Central memory CD8-positive, alpha-beta T cell (primary cell): ENCODE results near the gene CALML6.
A peak's percentile ranks its signal among the peaks of the same experiment; 100 is the strongest.
"Not testable (repeated sequence)": the region's sequence is repeated elsewhere in the genome, so short reads cannot be mapped to it uniquely, and the experiment has no call there.

Experiments
- ATAC-seq: fragments of 150-1000 bp; cut with Tn5 transposase; replicated peaks from 2 replicates; pipeline ENCODE4 v1.10.0; 2022; ENCODE audit warnings: mild to moderate bottlenecking, moderate FRiP score, moderate number of reproducible peaks; ENCODE audit not compliant: poor library complexity, severe bottlenecking; ENCODE audit errors: extremely low read depth
- DNase-seq, 2 donors: peaks; one replicate each; pipeline ENCODE4 v3.0.0; 2021; ENCODE audit warnings: low spot score in 2 of 2
- H3K27ac Mint-ChIP-seq: one replicate; pipeline ENCODE4 v1.8.0; 2022; ENCODE audit warnings: low read depth, mild to moderate bottlenecking, moderate library complexity, mixed read lengths
- H3K27me3 Mint-ChIP-seq: one replicate; pipeline ENCODE4 v1.8.0; 2022; ENCODE audit warnings: mixed read lengths
- H3K36me3 Mint-ChIP-seq: one replicate; pipeline ENCODE4 v1.8.0; 2022; ENCODE audit warnings: mild to moderate bottlenecking, moderate library complexity, mixed read lengths; ENCODE audit not compliant: insufficient read depth
- H3K4me1 Mint-ChIP-seq: one replicate; pipeline ENCODE4 v1.8.0; 2022; ENCODE audit warnings: mixed read lengths
- H3K4me3 Mint-ChIP-seq: one replicate; pipeline ENCODE4 v1.8.0; 2022; ENCODE audit warnings: mild to moderate bottlenecking, moderate library complexity, mixed read lengths
- H3K9me3 Mint-ChIP-seq: one replicate; pipeline ENCODE4 v1.8.0; 2022; ENCODE audit warnings: mixed read lengths

Gene CALML6

DNA sequence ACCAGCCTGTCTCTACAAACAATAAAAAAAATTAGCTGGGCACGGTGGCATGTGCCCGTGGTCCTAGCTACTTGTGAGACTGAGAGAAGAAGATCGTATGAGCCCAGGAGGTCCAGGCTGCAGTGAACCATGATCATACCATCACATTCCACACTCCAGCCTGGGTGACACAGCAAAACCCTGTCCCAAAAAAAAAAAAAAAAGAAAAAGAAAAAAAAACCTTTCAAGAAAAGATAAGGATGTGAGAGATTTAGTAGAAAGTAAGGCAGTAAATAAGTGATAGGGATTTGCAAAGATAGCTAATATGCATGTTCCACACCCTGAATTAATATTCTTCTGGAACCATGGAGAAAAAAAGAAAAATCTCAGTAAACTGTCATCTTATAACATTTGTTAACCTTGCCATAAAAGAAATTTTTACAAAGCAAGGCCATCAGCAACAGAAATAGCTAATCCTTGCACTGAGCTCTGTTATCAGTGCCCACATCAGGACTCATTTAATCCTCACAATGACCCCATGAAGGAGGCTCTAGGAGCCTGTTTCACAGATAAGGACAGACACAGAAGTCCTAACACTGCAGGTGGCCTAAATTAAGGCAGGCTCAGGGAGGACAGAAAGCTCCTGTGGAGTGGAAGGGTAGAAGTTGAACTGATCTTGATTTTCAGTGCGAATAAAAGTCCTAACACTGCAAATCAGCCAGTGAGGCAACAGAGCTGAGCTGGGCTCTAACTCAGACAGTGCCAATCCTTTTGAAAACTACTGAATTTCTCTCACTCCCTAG lies 31.8 kb upstream of the CALML6 start:
- Mint-ChIP-seq H3K36me3 (peaks cover 34% of the 10 kb centered on the region), H3K27ac (peak overlapping the region; percentile 68), H3K4me3 (peak overlapping the region; percentile 43), H3K4me1 (peaks cover 64% of the 10 kb centered on the region), H3K27me3 (no peaks in the 10 kb centered on the region), H3K9me3 (no peaks in the 10 kb centered on the region)
- DNase-seq (no peak), ATAC-seq (no peak)

DNA sequence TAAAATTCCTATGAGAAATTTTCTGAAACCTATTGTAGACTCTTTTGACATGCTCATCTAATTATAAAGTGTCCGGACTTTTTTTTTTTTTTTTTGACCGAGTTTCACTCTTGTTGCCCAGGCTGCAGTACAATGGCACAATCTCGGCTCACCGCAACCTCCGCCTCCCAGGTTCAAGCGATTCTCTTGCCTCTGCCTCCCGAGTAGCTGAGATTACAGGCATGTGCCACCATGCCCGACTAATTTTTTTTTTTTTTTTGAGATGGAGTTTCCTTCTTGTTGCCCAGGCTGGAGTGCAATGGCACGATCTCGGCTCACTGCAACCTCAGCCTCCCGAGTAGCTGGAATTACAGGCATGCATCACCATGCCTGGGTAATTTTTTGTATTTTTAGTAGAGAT lies 31.2 kb upstream of the CALML6 start:
- H3K36me3 Mint-ChIP-seq = peaks cover 34% of the 10 kb centered on the region
- DNase-seq, H3K27me3 Mint-ChIP-seq, H3K27ac Mint-ChIP-seq, ATAC-seq, H3K9me3 Mint-ChIP-seq: not testable (repeated sequence)
- peak overlapping the region; percentile 43 for H3K4me3 Mint-ChIP-seq
- peaks cover 64% of the 10 kb centered on the region for H3K4me1 Mint-ChIP-seq

DNA sequence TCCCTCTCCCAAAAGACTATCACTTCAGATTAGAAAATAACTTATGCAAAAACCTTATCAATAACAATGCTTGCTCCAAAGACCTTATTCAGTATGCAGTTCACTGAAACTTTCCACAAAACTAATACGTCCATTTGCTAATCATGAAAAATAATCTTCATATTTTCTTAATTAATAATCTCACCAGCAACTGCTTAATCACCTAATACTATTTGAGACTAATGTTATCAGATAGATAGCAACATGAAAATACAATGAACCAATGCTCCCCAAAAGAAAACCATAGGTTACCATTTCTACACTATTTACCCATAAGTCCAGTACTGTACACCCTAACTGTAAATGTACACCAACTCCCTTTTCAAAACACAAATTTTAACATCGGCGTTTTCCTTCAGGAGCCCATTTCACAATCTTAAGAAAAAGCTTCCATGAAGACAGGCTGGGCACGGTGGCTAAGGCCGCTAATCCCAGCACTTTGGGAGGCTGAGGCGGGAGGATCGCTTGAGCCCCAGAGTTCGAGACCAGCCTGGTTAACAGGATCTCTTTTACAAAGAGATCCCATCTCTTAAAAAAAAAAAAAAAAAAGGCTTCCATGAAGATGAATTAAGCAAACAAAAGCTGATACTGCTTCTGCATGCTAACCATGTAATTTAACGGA lies 25.8 kb upstream of the CALML6 start:
- ATAC-seq (no peak), DNase-seq (no peak)
- Mint-ChIP-seq H3K36me3 (peaks cover 26% of the 10 kb centered on the region), H3K4me1 (peaks cover 51% of the 10 kb centered on the region), H3K27ac (peak overlapping the region; percentile 78), H3K27me3 (no peaks in the 10 kb centered on the region), H3K4me3 (peak overlapping the region; percentile 60), H3K9me3 (no peaks in the 10 kb centered on the region)

DNA sequence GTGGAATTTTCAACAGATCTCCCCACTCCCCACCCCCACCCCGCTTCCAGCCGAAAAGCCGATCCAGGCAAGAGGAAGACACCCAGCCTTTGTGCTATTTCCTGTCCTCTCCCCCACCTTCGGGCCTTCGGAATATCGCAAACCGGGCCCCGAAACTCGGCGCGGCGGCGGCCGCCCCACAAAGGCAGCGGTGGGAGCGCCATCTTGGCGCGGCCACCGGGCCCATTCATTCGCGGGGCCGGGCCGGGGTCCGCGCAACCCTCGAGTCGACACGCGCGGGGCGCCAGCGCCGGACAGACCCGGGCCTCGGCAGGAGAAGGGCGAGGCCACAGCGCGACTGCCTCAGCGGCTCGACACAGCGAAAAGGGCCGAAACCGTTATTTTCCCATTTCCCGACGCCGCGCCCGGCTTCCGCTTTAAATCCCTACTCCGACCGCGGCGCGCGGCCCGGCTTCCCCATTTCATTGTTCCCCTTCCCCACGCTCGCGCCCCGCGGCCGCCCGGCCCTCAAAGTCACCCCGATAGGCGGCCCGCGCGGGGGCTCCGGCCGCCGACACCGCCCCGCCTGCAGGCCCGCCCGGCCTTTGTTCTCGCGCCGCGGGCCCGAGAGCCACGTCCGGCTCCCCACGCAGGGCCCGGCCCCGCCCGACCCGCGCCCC lies 25.1 kb upstream of the CALML6 start:
- Mint-ChIP-seq H3K36me3 (peaks cover 22% of the 10 kb centered on the region), H3K27me3 (peaks cover 5% of the 10 kb centered on the region), H3K4me1 (peaks cover 57% of the 10 kb centered on the region), H3K27ac (peak overlapping the region; percentile 78), H3K9me3 (no peaks in the 10 kb centered on the region), H3K4me3 (peak overlapping the region; percentile 60)
- DNase-seq (peak in 1 of 2 donors; percentile 30), ATAC-seq (peak; percentile 21)

DNA sequence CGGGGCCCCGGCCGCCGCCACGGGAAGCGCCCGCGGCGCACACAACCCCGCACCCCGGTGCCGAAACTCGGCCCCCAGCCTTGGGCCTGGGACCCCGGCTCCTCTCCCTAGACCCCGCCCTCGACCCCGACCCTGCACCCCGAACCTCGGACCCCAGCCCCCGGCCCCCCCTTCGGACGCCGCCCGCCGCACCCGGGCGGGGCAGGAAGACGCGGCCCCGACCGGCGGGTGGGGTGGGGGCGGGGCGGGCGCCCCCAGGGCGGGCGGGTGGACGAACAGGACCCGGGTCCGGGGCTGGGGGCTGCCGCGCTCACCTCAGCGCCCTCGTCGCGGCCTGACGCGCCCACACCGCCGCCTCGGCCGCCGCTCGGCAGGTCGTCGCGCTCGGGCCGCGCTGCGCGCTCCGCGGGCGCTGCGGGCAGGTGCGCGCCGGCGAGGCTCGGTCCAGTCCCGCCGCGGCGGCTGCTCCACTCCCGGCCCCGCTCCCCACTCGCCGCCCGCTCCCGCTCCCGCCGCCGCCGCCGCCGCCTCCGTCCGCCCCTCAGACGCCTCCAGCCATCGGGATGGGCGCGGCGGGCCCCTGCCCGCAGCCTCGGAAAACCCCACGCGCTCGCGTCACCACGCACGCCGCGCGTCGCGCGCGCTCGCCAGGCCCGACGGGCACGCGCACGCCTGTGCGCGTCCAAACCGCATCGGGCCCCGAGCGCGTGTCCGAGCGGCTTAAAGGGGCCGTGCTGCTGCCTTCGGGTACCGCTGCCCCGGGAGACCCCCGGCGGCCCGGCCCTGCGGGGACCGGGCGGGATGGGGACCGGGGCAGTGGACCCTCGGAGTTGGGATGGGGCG lies 24.3 kb upstream of the CALML6 start, which contains the start of gene GNB1:
Gene GNB1, minus strand, starts transcription at position 582 of the 843 bp plus-strand sequence. CDS start 65,634 bp downstream, outside the sequence.
- peaks cover 62% of the 10 kb centered on the region for H3K4me1 Mint-ChIP-seq
- peak within 1 kb of the TSS; percentile 98 for H3K4me3 Mint-ChIP-seq
- H3K27ac Mint-ChIP-seq = peak within 1 kb of the TSS; percentile 98
- H3K27me3 Mint-ChIP-seq = peaks cover 12% of the 10 kb centered on the region
- no peaks in the 10 kb centered on the region for H3K9me3 Mint-ChIP-seq
- peaks cover 18% of the 10 kb centered on the region for H3K36me3 Mint-ChIP-seq
- DNase-seq = peak; percentile 77 to 87
- peak; percentile 73 for ATAC-seq

DNA sequence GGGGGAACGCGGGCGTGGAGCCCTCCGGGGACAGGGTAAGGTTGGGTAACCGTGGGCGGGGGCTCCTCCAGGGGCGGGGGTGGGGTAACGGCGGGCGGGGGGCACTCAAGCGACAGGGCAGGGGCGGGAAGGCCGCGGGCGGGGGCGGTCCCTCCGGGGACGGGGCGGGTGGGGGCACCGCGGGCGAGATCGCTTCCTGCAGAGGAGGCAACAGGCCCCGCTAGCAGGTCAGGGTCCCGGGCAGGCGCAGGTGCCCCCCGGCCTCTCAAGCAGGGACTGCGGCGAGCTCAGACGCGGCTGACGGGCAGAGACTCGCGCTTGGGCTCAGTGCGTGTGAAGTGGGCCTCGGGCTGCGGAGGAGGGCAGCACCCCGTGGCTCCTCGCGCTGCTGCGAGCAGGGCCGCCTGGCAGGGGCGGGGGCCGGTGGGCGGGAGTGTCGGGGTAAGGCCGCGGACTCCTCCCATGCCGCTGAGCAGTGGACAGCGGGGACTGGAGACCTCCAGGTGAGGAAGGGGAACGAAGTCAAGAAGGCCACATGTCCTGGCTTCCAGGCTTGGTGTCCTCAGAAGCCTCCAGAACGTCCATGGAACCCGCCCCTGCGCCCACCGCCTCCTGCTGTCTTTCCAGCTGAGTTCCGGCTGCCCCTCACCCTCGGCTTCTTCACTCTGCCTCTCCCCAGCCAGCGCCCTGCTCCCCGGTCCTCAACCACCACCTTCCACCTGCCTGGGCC lies 23.5 kb upstream of the CALML6 start:
- peaks cover 14% of the 10 kb centered on the region for H3K27me3 Mint-ChIP-seq
- ATAC-seq = peak; percentile 50
- DNase-seq = no peak
- H3K9me3 Mint-ChIP-seq = no peaks in the 10 kb centered on the region
- H3K4me3 Mint-ChIP-seq = peak overlapping the region; percentile 98
- peak overlapping the region; percentile 98 for H3K27ac Mint-ChIP-seq
- peaks cover 60% of the 10 kb centered on the region for H3K4me1 Mint-ChIP-seq
- peaks cover 16% of the 10 kb centered on the region for H3K36me3 Mint-ChIP-seq

DNA sequence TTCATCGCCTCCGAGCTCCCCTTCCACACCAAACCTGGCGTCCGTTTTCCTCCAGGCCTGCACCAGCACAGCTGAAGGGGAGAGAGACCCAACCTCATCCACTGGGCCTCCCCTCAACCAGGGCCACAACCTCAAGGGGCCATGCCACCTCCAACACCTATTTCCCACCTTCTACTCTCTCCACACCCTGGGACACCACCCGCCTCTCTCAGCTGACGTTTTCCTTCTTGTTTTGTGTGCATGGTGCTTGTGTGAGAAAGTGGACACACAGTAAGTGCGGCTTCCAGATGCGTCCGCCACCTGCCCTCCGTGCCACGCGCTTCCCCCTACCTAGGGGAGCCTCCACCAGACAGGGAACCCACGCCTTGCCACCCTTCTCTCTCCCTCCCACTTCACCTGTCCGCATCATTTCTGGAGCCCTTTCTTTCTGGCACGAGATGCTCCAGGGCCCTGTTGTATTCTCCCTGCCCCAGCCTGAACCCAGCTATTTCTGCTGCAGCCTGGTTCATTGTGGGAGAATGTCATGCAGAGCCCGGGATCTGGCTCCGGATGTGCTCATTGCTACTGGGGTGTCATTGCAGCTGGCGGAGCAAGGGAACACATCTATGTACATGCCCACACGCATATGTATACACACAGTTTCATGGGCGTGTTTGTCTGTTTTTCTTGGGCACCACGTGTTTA lies 22.8 kb upstream of the CALML6 start:
- no peak for ATAC-seq
- peak overlapping the region; percentile 98 for H3K4me3 Mint-ChIP-seq
- peak overlapping the region; percentile 98 for H3K27ac Mint-ChIP-seq
- peaks cover 53% of the 10 kb centered on the region for H3K4me1 Mint-ChIP-seq
- no peaks in the 10 kb centered on the region for H3K9me3 Mint-ChIP-seq
- H3K36me3 Mint-ChIP-seq = peaks cover 16% of the 10 kb centered on the region
- no peak for DNase-seq
- peaks cover 14% of the 10 kb centered on the region for H3K27me3 Mint-ChIP-seq

DNA sequence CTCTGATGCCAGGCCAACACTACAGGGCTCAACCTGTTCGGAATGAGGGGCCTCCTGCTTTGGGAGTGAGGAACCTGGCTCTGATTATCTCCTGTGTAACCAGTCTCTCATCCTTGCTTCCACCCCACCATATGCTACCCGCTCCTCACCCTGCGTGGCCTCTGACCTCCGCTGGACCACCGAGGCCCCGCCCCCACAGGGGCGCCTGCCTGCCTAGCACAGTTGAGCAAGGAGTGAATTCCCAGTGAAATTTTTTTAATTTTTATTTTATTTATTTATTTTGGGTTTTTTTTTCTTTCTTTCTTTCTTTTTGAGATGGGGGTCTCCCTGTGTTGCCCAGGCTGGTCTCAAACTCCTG lies 22.3 kb upstream of the CALML6 start:
- DNase-seq (no peak), ATAC-seq (no peak)
- peaks cover 14% of the 10 kb centered on the region for H3K27me3 Mint-ChIP-seq
- H3K4me3 Mint-ChIP-seq = peak overlapping the region; percentile 98
- peak overlapping the region; percentile 98 for H3K27ac Mint-ChIP-seq
- peaks cover 16% of the 10 kb centered on the region for H3K36me3 Mint-ChIP-seq
- no peaks in the 10 kb centered on the region for H3K9me3 Mint-ChIP-seq
- peaks cover 49% of the 10 kb centered on the region for H3K4me1 Mint-ChIP-seq

DNA sequence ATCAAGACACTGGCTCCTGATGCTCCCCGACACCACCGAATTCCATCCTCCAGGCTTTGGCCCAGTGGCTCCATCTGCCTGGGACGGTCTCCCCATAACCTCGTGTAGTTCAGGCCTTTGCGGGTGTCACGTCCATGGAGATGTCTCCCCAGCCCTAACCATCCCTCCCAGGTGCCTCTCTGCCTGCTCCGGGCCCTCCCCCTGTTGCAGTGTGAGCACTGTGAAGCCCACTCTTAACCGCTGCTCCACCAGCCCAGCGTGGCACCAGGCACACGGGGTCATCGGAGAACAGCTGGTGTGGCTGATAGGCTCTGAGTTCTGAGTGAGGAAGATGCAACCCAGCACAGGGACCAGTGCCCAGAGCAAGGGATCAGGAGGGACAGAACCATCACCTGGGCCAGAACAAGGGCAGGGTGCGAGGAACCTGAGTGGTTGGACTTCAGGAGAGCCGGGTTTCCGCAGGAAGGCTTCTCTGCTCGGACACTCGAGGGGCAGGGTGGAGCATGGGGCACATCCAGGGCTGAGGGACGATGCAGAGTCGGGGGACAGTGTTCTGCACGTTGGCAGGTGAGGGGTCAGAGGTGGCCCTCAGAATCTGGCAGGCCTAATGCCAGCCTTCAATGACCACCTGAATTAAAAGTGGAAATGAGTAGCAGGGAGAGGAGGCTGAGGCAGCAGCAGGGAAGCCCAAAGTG lies 21.6 kb upstream of the CALML6 start:
- no peak for ATAC-seq
- no peak for DNase-seq
- no peaks in the 10 kb centered on the region for H3K9me3 Mint-ChIP-seq
- H3K27ac Mint-ChIP-seq = peak overlapping the region; percentile 98
- H3K4me1 Mint-ChIP-seq = peaks cover 42% of the 10 kb centered on the region
- H3K36me3 Mint-ChIP-seq = peaks cover 16% of the 10 kb centered on the region
- H3K4me3 Mint-ChIP-seq = peak overlapping the region; percentile 98
- peaks cover 14% of the 10 kb centered on the region for H3K27me3 Mint-ChIP-seq

DNA sequence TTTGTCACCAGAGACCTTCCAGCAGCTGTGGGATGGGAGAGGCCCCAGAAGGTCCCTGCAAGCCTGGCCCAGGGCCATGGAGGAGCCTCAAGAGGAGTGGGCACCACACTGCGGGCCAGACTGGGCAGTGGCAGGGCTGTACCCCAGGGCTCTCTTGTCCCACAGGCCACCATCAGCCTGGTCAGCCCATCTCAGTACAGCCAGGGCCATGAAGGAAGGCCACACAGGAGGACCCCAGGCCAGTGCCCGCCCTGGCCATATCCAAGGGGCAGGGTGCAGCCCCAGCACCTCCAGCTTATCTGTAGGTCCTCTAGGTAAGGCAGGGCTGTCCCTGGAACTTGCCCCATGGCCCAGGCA lies 21.1 kb upstream of the CALML6 start:
- no peak overlapping the region for H3K27ac Mint-ChIP-seq
- peaks cover 13% of the 10 kb centered on the region for H3K36me3 Mint-ChIP-seq
- H3K27me3 Mint-ChIP-seq = peaks cover 14% of the 10 kb centered on the region
- peak overlapping the region; percentile 98 for H3K4me3 Mint-ChIP-seq
- no peak for DNase-seq
- ATAC-seq = no peak
- H3K4me1 Mint-ChIP-seq = peaks cover 36% of the 10 kb centered on the region
- no peaks in the 10 kb centered on the region for H3K9me3 Mint-ChIP-seq
